Inflammatory macrophage treated with lipopolysaccharide for 4 hours (primary cell): ENCODE results near the gene NECTIN1.

ENCODE experiments used
- DNase-seq: peaks from one replicate; pipeline ENCODE4 v3.0.0-alpha.2; 2020

The NECTIN1 gene

DNA sequence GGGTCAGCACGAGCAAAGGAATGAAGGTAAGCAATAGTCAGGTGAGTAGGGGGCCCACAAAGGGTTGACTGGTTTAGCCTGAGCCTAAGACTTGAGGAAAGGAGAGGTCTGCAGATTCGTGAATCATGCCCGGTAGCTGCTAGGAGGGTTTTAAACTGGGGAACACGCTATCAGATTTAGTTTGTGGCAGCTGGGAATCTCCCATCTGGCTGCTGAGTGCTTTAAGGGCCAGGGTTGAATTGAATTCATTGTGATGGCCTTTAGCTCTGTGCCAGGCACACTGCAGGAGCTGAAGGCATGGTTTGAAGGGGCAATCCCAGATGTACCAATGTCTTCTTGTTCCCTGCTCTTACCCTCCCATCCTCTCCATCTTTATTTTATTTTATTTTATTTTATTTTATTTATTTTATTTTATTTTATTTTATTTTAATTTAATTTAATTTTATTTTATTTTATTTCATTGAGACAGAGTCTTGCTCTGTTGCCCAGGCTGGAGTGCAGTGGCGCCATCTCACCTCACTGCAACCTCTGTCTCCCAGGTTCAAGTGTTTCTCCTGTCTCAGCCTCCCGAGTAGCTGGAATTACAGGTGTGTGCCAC lies 1.9 kb upstream of the NECTIN1 start:
- no peak for DNase-seq

DNA sequence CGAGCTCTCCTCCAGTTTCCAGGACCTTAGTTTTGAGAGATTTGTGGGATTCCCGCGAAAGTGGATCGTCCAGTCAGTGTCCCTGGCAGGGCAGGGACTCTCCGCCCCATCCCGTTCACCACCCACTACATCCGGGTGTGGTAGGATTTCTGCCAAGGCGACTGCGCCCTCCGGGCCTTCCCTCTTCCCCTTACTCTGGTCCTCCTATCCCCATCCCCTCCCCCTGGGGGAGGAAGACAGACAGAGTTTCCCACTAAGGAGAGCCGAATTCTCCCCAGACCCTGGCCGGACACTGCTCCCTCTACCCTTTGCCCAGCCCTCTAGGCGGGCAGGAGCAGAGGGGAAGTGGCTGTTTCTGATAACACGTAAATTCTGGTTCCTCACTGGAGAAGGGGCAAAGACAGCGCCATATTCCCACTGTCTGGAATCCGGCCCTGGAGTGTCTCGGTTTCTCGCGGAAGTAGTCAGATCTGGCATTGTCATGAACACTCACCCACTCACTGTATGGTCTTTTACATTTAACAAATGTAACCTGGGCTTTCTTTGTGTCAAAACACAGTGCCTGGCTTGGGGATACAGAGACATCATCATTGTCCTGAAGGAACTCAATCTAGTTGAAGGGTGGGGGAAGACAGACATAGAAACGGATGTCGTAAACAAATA lies 1.1 kb upstream of the NECTIN1 start:
- peak; percentile 76 for DNase-seq

DNA sequence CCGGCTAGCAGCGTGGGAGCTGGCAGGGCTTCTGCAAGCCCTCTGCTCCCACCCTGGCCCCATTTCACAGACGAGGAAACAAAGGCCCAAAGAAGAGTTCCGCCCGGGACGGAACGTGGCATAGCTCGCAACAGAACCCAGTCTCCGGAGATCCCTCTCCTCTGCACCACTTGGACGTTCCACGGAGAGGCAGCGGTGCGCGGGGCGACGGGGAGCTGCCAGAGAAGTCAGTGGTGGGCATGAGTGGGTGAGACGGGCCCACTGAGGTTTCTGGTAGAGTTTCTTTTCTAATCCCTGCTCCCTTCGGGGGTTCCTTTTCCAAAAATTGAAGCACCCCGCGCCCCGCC lies 554 bp upstream of the NECTIN1 start:
- DNase-seq, result no peak

DNA sequence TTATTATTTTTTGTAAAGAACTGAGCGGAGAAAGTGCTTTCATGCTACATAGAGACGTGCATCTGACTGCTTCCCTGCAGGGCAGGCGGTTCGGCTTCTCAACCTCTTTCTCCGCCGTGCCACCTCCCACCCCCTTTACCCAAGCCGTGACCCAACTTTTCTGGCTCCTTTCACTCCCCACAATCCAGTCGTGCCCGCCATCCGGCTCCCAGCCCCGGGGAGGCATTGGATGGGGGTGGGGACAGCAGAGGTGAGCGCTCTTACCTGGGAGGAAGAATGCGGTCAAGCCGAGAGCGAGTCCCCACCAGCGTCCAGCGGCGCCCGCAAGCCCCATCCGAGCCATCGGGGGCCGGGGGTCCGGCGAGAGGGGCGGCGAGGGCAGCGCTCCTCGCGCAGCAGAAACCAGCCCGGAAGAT lies 781 bp downstream of the NECTIN1 start:
- no peak for DNase-seq

DNA sequence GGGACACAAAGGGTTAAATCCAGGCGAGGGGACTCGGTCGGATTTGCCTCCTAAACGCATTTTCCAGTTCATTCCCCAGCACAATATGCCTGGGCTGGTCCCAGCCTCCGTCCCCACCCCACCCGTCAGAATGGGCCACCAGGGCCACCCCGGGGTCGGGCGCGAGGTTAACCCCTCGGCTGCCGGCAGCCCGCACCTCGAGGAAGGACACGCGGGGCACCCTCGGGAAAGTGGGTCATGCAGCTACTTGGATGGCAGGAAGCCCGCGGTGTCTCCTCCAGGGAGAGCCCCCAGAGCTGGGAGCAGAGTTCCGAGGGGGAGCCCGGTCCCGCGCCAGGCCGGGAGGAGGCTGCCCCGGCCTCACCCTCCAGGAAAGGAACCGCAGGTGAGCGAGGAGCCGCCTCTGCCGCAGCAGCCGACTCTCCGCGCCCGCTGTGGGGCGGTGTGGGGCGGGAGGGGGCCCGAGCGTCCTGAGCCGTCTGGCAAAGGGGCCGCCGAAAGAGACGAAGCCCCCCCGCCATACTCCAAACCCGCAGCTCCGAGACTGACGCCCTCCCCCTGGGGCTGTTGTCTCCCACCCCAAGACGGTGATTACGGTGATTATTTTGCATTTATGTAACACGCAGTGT lies 1.4 kb downstream of the NECTIN1 start:
- no peak for DNase-seq

DNA sequence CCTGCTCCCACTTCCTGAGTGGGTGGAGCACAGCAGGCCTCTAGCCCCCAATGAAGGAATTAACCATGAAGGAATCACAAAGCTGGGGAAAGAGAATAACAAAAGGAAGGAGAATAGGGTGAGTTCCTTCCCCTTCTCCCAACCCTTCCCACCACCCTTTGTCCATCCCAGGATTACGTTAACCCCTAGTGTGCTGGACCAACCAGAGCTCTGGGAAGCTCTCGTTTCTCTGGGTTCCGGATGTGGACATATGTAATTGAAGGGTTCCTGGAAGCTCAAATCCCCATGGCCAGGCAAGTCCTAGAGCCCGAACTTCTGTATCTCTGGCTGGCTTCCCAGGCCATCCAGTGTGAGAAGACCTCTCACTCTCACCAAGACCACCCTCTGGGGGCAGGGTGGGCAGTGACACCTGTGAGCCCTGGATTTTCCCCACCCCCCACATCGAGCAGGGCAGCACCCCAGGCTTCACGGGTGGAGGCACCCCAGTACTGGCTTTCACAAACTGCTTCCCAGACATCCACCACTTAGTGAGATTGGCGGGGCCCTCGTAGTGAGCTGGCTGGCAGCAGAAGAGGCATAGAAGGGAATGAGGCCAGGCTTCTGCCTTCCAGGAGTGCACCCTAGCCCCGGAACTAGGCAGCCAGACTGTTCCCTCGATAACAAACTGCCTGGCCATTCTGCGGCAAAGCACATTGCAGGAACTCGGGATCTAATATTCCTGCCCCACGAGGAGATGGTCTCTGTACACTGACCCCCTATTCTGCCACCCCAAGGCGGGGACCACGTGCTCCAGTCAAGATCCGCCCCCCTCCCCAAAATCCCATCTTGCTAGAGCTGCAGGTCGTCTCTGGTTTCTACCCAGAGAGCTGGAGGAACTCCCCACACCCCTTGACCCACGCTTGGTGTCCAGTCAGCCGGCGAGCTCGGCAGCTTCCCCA lies 2.1 kb downstream of the NECTIN1 start:
- DNase-seq, result no peak

DNA sequence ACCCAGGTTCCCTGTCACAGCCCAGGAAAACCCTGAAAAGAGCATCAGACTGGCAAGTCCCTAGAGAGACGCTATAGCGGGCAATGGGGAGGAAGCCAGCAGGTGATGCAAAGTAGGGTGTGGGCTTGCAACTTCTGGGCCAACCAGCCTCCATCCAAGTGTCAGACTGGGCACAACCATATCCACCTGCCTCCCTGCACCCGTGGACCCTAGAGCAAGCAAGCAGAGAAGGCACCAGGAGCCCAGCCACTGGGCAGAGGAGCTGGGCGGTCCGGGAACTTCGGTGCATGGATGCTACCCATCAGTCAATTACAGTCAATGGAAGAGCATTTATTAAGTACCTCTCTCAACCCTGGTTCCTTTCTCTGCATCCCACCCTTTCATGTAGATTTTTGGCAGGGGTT lies 2.8 kb downstream of the NECTIN1 start:
- DNase-seq, result no peak

DNA sequence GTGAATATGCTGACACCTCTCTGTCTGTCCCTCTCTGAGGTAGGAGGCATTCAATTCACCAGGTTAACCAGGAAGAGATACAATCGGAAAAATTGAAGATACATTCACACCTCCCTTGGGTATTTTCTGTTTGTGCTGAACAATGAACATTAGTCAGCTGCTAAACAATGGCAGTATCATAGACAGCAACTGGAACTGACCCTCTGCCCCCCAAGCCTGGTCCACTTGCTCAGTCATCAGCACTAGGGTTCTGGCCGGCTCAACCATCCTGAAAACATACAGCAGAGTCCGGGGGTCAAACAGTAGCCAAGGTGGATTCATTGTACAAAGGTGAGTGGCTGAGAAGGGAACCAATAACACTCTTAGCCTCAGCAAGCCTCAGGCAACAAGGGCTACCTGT lies 4.0 kb downstream of the NECTIN1 start:
- DNase-seq, result no peak

DNA sequence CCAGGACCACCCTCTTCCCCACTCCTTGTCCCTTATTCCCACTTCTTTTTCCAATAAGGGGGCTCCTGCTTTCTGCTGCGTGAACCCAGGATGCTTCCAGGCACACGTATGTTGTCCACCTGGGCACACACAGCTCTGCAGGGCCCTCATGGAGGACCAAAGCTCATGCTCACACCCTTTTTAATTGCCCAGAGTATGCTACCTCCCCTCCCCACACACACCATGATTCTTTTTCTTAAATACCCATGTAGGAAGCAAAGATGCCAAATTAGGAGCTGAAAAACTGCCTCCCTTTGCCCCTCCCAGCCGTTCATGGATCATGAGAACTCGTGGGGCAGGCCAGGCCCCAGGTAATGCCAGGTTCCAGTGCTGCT lies 5.1 kb downstream of the NECTIN1 start:
- no peak for DNase-seq

DNA sequence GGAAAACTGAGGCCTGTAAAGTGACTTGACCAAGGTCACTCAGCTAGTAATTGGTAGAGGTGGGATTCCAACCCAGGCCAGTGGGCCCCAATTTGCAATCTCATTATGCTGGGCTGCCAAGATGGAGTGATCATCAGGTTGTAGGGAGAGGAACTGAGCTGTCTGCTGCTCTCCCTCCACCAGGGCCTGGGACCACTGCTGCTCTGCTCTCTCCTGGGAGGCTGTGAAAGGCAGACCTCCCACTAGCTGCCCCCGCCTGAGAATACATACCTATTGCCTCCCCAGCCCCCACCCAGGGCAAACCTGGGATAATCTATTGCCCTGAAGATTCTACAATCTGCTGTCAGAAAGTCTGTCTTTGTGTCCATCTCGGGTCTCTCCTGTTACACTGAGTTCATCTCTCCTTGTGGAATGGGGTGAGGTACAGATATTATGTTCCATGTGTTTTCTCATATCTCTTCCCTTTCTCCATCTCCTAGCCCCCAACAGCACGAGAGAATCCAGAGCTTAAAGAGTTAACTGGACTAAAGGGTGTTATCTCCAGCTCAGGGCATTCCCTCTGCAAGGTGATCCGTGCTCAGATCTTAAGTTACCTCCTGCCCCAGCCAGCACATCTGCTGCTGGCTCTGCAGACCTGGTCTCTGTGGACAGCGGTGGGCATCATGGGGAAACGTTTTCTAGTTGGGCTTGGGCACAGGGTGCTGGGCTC lies 5.6 kb downstream of the NECTIN1 start:
- no peak for DNase-seq

DNA sequence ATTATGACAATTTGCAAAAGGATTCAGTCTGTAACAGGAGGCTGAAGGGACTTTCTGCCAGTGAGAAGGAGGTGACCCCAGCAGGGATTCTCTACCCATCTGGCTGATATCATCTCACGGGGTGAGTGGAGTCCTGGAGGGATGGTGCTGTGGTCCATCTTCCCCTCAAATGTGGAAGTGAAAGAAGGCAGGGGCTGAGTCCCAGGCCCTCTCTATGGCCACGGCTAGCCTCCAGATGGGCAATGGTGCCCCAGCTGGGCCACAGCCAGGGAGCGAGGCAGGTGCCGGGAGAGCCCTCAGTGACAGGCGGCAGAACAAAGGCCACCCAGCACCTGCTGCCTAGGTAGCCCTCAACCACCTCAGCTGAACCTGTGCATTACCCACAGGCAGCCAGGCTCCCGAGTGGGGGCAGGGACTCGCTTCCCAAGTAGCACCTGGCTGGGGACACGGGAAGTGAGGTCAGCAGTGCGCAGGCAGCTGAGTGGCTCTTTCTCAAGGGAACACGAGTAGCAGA lies 6.7 kb downstream of the NECTIN1 start:
- DNase-seq, result peak; percentile 15

DNA sequence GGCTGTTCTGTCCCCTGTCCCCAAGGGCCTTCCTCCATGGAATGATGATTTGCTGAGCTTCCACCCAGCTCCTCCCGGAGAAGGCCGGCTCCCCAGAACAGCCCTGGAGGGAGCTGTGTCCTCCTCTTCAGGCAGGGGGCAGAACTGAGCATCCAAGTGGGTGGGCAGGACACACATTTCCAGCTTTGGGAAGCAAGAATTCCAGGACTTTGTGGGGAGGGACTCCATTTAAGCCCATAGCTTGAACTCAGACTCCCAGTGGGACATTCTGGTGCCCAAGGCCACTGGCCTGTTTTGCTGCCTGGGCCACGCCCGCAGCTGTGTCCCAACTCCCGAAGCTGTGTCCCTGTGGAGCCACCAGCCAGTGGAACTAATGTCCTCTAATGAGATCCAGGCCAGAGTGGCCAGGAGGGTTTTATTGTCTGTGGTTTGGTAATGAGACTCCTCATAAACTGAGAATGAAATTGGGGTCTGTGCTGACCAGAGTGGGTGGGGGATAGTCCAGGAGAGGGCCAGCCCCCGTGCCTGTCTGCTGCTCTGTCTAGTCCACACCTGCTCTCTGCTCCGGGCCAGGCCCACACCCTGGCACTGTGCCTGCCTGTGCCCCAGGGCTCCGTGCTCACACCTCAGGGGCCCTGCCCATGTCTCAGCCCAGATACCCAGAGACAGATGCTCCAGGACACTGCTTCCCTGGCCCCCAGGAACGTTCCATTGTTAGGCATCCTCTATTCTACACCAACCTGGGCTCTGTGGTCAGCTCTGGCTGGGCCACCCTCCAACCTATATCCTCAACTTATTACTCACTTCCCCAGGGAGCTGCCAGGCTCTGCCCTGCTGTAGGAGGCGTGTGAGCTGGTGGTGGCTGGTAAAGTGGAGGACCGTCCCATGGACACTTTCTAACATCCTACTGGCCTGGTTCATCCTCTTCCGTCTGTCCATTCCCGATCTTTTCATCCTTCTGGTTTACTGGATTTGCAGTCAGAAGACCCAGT lies 7.6 kb downstream of the NECTIN1 start:
- DNase-seq, result no peak

DNA sequence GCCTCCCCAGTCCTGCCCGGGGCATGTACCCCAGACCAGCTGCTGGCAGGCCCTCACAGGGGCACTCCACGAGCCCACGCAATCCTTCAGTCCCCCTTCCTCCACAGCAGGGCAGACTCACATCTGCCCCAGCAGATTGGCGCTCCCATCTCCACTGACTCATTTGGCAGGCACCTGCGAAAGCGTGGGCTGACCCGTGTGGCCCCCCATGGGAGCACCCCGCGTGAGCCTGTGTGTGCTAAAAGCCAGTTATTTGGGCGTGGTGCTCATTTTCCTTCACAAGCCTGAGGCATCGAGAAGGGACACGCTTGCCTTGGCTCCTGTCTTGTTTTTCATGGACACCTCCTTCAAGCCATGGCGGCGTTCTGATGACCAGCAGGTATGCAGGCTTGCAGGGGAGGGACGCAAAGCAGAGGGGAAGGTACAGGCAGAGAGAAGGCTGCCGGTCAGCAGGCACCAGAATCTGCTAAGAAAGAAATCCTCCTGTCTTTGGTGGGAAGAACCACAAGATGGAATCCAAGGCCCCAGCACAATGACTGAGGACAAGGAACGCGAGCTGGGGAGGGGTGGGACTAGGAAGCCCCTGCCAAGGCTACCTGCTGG lies 8.6 kb downstream of the NECTIN1 start:
- DNase-seq, result no peak

DNA sequence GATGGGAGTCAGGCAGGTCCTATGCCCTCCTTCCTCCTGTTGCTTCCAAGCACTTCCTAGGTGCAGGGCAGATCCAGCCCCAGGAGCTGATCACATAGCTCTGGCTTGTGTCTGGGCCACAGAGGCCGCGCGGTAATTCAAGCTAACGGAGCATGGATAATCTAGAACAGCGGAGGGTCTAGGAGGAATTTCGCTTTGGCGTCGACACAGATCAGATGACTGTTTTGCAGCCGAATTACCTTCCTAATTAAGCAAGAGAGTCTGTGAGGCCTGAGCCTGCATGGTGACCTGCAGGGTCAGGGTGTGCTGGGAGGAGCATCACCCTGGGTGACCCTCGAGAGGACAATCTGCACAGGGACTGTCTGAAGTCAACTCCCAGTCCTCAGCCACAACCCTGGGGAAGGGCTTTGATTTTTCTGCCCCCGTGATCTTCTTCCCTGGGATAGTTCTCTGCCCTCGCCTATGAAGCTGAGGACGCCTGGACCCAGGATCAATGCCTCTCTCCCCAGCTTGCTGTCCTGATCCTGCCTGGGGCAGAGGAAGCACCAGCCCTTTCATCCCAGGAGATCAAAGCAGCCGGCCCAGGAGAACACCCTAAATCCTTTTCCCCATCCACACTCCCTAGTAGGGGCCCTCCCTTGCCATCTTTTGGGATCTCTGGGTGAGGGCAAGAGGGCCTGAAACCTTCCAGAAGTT lies 11.0 kb downstream of the NECTIN1 start:
- DNase-seq, result no peak

DNA sequence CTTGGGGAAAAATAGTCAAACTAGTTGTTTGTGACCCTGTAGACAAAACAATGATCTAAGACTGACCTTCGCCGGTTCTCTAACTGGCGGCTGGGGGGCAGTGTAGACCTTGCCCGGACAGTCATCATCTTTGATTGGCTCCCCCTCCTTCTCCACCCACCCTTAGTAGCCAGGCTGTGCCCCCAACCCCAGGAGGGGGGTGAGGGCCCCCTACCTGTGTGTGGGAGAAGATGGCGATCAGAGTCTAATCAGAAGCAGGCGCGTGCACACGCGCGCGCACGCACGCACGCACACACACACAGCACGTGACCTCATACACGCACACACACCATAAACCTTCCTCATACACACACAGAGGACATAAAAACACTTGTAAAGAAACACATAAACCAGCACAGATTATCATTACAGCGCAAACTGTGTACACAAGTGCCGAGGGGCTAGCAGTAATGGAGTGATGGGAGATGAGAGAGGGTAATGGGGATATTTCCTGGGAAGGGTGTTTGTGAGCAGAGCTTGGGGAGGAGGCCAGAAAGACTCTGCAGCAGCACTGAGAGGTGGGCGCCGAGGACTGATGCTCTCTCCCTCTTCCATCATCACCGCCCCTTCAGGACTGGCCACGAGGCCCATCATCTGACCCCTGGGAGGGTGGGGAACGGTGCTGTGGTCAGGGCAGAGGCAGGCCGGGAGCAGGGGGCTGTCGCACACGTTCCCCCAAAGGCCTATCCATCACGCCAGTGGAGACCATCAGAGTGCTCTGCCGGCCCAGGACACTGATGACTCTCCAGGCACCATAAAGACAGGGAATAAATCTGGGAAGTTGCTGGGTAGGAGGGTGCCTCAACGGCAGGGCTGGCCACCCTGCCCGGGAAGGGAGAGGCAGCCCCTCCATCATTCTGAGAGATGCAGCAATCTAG lies 12.2 kb downstream of the NECTIN1 start:
- DNase-seq, result no peak

DNA sequence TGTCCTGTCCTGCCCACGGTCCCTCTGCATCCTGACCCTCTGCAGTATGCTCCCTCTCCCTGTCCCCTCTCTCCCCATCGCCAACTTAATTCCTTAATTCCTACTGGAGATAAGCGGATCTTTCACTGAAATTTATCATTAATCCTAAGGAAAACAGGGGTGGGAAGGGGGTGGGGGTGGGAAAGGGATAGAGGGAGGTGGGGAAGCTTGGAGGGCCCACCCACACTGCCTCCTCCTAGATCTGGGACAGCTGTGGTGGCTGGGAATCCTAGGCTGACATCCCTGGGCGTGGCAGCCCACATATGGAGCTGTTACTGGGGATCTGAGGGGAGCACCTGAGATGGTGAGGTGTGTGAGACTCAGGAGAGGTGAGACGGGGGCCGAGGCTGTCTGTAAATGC lies 14.4 kb downstream of the NECTIN1 start:
- no peak for DNase-seq

DNA sequence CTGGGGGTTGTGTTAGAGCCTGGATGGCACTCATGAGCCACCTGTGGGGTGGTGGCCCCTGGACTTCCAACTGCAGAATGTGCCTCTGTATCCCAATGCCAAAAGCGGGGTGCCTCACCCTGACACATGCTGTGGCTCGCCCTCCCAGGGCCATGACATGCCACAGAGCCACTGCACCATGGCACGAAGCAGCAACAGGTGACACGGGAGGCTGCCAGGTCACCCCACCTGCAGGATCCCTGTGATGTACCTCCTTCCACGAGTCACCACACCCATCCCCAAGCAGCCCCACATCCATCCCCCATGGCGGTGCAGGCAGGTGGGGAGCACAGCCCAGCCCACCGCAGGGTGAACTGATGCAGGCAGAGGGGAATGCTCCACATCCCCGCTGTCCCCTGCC lies 14.8 kb downstream of the NECTIN1 start:
- DNase-seq, result no peak

DNA sequence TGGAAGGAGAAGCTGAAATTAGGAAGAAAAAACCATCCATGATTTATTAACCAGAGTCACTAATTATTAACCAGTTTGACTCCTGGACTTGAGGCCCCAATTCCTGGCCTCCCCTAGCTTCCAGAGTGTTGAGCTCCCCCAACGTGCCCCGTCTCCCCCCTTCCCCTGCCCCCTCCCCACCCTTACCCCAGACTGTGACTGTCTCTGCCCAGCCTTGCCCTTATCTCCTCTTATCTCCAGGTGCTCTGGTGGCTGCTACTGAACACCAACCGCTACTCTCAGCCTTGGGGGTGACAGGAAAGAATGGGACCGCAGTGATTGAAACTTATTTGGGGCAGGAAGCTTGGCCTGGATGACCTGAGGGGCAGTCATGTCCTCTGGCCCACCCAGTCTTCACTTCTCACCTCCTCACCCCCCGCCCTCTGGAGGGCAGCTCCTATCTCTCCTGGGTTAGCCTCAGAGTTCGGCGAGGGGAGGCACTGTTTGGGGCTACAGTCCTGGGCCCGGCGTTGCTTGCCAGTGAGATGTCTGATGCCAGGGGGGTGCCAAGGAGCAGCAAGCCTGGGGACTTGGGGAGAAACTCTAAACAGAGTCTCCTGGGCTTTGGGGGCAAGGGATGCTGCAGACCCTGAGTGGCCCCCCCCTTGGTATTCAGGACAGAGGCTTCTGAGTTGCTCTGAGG lies 15.5 kb downstream of the NECTIN1 start:
- no peak for DNase-seq
